GM15510 (cell line): ENCODE data around the gene SPHKAP.

ENCODE experiments used
- POLR2A ChIP-seq: IDR thresholded peaks from 3 replicates; pipeline ENCODE4 v1.6.1; 2011; ENCODE audit warnings: borderline replicate concordance; ENCODE audit not compliant: insufficient read length; ENCODE audit errors: extremely low read depth

The SPHKAP gene

GRCh38 chr2:228066126-228066798, 115.2 kb downstream of the SPHKAP start:
- TF ChIP-seq POLR2A = no peak

GRCh38 chr2:228065686-228066085, 115.8 kb downstream of the SPHKAP start:
- TF ChIP-seq POLR2A = no peak

GRCh38 chr2:228064796-228065315, 116.6 kb downstream of the SPHKAP start:
- TF ChIP-seq POLR2A = no peak

GRCh38 chr2:228064024-228064423, 117.5 kb downstream of the SPHKAP start:
- TF ChIP-seq POLR2A = no peak

- no peak for TF ChIP-seq POLR2A
These were observed 117.9 kb downstream of the SPHKAP start for GRCh38 chr2:228063558-228063957.

- no peak for TF ChIP-seq POLR2A
These were observed 121.8 kb downstream of the SPHKAP start for GRCh38 chr2:228059735-228060134.

- TF ChIP-seq POLR2A = no peak
These were observed 125.0 kb downstream of the SPHKAP start for GRCh38 chr2:228056293-228057097.

GRCh38 chr2:228048838-228049490, 132.5 kb downstream of the SPHKAP start:
- no peak for TF ChIP-seq POLR2A

- no peak for TF ChIP-seq POLR2A
These were observed 140.5 kb downstream of the SPHKAP start for GRCh38 chr2:228040995-228041394.

GRCh38 chr2:228039752-228040534, 141.5 kb downstream of the SPHKAP start:
- TF ChIP-seq POLR2A = no peak

GRCh38 chr2:228038967-228039366, 142.5 kb downstream of the SPHKAP start:
- TF ChIP-seq POLR2A = no peak

GRCh38 chr2:228037915-228038314, 143.6 kb downstream of the SPHKAP start:
- TF ChIP-seq POLR2A = no peak

GRCh38 chr2:228023619-228024018, 157.9 kb downstream of the SPHKAP start:
- TF ChIP-seq POLR2A = no peak

GRCh38 chr2:228018311-228018710, 163.2 kb downstream of the SPHKAP start:
- TF ChIP-seq POLR2A = no peak
